ENCODE results near the gene PHGDH. TPM values are rescaled to one million over a fixed set of nuclear protein-coding genes. Genes with fewer than 3 reads are reported as not detected.

The PHGDH gene
- 1 to 10 TPM in 2 of 4 donors, under 1 TPM in 1, not detected in 1; 0.86 to 7.1 (median 2.3) TPM for total RNA-seq

DNA sequence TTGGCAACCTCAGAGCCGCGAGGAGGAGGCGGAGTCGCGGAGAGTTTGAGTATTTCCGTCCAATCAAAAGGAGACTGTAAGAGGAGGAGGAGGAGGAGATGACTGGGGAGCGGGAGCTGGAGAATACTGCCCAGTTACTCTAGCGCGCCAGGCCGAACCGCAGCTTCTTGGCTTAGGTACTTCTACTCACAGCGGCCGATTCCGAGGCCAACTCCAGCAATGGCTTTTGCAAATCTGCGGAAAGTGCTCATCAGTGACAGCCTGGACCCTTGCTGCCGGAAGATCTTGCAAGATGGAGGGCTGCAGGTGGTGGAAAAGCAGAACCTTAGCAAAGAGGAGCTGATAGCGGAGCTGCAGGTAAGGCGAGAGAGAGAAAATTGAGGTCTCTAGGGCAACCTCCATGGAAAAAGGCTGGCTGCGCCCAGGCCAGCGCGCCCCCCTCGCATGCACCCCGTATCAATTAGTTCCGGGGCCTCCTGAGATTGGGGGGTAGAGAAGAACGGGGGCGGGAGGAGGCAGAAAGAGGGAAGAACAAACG lies at the start of gene PHGDH:
PHGDH (plus strand) TSS at position 131 of the 538 bp plus-strand sequence; CDS start at position 220, 89 bp downstream.
- no peaks in the 10 kb centered on the region for H3K9me3 ChIP-seq
- H3K27me3 ChIP-seq: peaks cover 7 to 18% (median 15%) of the 10 kb centered on the region in 3 donors
- H3K4me3 ChIP-seq: peak within 1 kb of the TSS; percentile 43 to 65 (median 52)
- peak within 1 kb of the TSS in 2 of 4 donors; percentile 31 to 49 for H3K27ac ChIP-seq
- DNase-seq: peak; percentile 25 to 36
- H3K4me1 ChIP-seq: peaks cover 6 to 20% of the 10 kb centered on the region in 2 donors
- TF ChIP-seq POLR2A (IDR thresholded peaks at IDR 0.05): no peak
- TF ChIP-seq CTCF (IDR thresholded peaks at IDR 0.05 in 4 of 5, conservative IDR thresholded peaks at IDR 0.05 in 1 of 5): no peak
- ATAC-seq: peak; percentile 32 to 38
- intact Hi-C loops (cut with DNase I; ENCODE audit: low total_unique reads): no loop called here
- in situ Hi-C loops (cut with MboI; ENCODE audit: low sequenced_read_pairs in 4 of 4): no loop called here
- H3K36me3 ChIP-seq: no peaks in the 10 kb centered on the region

- no peak for TF ChIP-seq POLR2A (IDR thresholded peaks at IDR 0.05)
- no peak for TF ChIP-seq CTCF (IDR thresholded peaks at IDR 0.05 in 4 of 5, conservative IDR thresholded peaks at IDR 0.05 in 1 of 5)
Measured at GRCh38 chr1:119662034-119662437, 49.7 kb upstream of the PHGDH start.

DNA sequence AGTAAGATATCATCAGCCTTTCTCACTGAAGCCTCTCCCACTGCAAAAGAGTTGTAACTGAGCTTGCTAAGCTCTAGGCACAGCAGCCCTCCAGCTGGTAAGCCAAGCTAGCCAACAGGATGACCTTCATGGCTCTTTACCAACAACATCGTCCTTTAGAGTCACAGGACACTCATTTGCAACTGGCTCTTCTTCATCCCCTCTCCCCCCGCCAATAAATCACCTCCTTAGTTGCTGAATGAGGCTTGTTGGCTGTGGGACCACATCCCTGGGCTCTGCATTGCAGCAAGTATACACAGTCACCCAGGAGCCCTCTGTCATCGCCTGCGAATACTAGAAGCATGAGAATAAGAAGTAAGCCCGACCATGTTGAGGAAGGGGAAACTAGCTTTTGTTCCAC lies 47.7 kb upstream of the PHGDH start:
- H3K4me3 ChIP-seq: no peak overlapping the region
- intact Hi-C loops (cut with DNase I; ENCODE audit: low total_unique reads): loop anchor here (5.0 kb wide), 1 partner anchor 37 kb away; no protein-coding TSS in a partner anchor
- H3K4me1 ChIP-seq: peaks cover 0 to 4% of the 10 kb centered on the region in 2 donors
- no peak for TF ChIP-seq CTCF (IDR thresholded peaks at IDR 0.05 in 4 of 5, conservative IDR thresholded peaks at IDR 0.05 in 1 of 5)
- TF ChIP-seq POLR2A (IDR thresholded peaks at IDR 0.05): no peak
- ATAC-seq (peak; percentile 61 to 70), DNase-seq (no peak)
- no peaks in the 10 kb centered on the region for H3K36me3 ChIP-seq
- in situ Hi-C loops (cut with MboI; ENCODE audit: low sequenced_read_pairs in 4 of 4): loop anchor here in 2 of 4 donors (5.0 kb wide), 2 partner anchors 42 to 47 kb away; no protein-coding TSS in a partner anchor
- no peak overlapping the region for H3K27ac ChIP-seq
- H3K27me3 ChIP-seq: no peaks in the 10 kb centered on the region
- H3K9me3 ChIP-seq: no peaks in the 10 kb centered on the region

More at GRCh38 chr1:119662034-119662437, 49.7 kb upstream of the PHGDH start:
- H3K27me3 ChIP-seq: no peaks in the 10 kb centered on the region
- no peak overlapping the region for H3K27ac ChIP-seq
- ATAC-seq (no peak), DNase-seq (no peak)
- H3K36me3 ChIP-seq: no peaks in the 10 kb centered on the region
- in situ Hi-C loops (cut with MboI; ENCODE audit: low sequenced_read_pairs in 4 of 4) (loop anchor here in 2 of 4 donors (5.0 kb wide), 2 partner anchors 40 to 45 kb away; no protein-coding TSS in a partner anchor), intact Hi-C loops (cut with DNase I; ENCODE audit: low total_unique reads) (loop anchor here (5.0 kb wide), 1 partner anchor 35 kb away; no protein-coding TSS in a partner anchor)
- no peak overlapping the region for H3K4me3 ChIP-seq
- H3K9me3 ChIP-seq: no peaks in the 10 kb centered on the region
- peaks cover 0 to 4% of the 10 kb centered on the region in 2 donors for H3K4me1 ChIP-seq

- ATAC-seq (no peak), DNase-seq (no peak)
- no peaks in the 10 kb centered on the region for H3K27me3 ChIP-seq
- TF ChIP-seq CTCF (IDR thresholded peaks at IDR 0.05 in 4 of 5, conservative IDR thresholded peaks at IDR 0.05 in 1 of 5) (no peak), POLR2A (IDR thresholded peaks at IDR 0.05) (no peak)
- peaks cover 0 to 4% of the 10 kb centered on the region in 2 donors for H3K4me1 ChIP-seq
- intact Hi-C loops (cut with DNase I; ENCODE audit: low total_unique reads) (no loop called here), in situ Hi-C loops (cut with MboI; ENCODE audit: low sequenced_read_pairs in 4 of 4) (no loop called here)
- H3K27ac ChIP-seq: no peak overlapping the region
- H3K36me3 ChIP-seq: no peaks in the 10 kb centered on the region
- H3K9me3 ChIP-seq: no peaks in the 10 kb centered on the region
- no peak overlapping the region for H3K4me3 ChIP-seq
Measured at GRCh38 chr1:119667173-119667572, 44.6 kb upstream of the PHGDH start.

Measured in gastrocnemius medialis (tissue), 4 donors.